ENCODE data around the gene TTLL3. TPM values are rescaled to one million over a fixed set of nuclear protein-coding genes. Genes with fewer than 3 reads are reported as not detected.

Gene TTLL3
- total and polyA plus RNA-seq, 2 of the 8 experiments (the other 6 are each of a cell fraction or from before 2014, with no cell fraction given), result 5.9 to 8.9 TPM

DNA sequence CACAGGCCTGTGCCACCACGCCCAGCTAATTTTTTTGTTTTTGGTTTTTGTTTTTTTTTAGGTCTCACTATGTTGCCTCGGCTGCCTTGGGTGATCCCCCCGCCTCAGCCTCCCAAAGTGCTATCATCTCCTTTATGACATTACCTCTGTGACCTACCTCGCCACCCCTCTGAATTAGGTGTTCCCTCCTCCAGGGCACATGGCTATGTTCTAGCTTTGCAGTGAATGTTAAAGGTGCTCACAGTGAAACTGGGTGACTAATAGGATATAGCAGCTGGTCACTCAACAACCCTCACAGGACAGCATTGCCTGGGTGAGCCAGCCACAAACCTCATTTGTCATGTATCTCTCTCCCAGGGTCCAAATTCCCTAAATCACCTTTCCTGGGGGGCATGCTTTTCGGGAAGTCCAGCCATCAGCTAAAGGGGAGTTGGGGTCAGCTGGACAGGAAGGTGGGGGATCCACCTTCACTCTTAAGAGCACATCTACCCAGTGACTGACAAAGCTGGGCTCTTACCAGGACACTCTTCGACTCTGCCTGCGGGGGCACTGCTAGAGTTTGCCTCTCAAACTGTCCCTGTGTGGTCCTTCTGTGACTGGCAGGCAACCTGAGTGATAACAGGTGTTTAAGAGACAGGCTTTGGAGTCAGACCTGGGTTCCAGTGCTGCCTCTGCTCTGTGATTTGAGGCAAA lies 1.6 kb upstream of the TTLL3 start:
- Histone ChIP-seq H3K4me2 (ENCODE audit: insufficient read depth in 1 of 2, low read depth in 2 of 2, low read length in 2 of 2) (peak overlapping the region in 1 of 2 experiments; percentile 56; a peak in 1 of 4 replicates), H2BK20ac (ENCODE audit: low read length) (no peak overlapping the region), H3K4ac (replicated peaks; ENCODE audit: insufficient read length, low read depth, low read length) (no peak overlapping the region), H3K36me3 (ENCODE audit: control insufficient read depth in 2 of 4, insufficient read depth in 4 of 4, low read length in 3 of 4) (peaks cover 18 to 29% (median 25%) of the 10 kb centered on the region in 4 experiments; a peak in 7 of 8 replicates), H2BK5ac (ENCODE audit: low read depth, low read length) (no peak overlapping the region), H2AFZ (ENCODE audit: low read length) (no peak overlapping the region), H3K9ac (replicated peaks in 1 of 4; ENCODE audit: extremely low read depth in 1 of 4, low read depth in 3 of 4, low read length in 3 of 4) (no peak overlapping the region), H3K23ac (ENCODE audit: insufficient read length) (no peak overlapping the region), H3K79me2 (ENCODE audit: control insufficient read depth in 1 of 2, insufficient read depth in 2 of 2, low read length in 2 of 2) (no peaks in the 10 kb centered on the region), H3K27ac (ENCODE audit: low read depth, low read length) (no peak overlapping the region), H4K20me1 (replicated peaks in 1 of 2; ENCODE audit: control insufficient read depth in 1 of 2, insufficient read depth in 2 of 2, low read length in 2 of 2) (peaks cover 3 to 8% of the 10 kb centered on the region in 2 experiments), H3K56ac (replicated peaks; ENCODE audit: insufficient read length, low read depth, low read length) (no peak overlapping the region), H3K14ac (ENCODE audit: insufficient read length) (no peak overlapping the region), H3K79me1 (ENCODE audit: low read depth, low read length) (no peaks in the 10 kb centered on the region), H3K18ac (ENCODE audit: extremely low read depth, low read length) (no peak overlapping the region), H3K4me3 (ENCODE audit: extremely low read depth in 1 of 4, insufficient read depth in 2 of 4, low read depth in 3 of 4, low read length in 4 of 4) (no peak overlapping the region), H4K91ac (replicated peaks; ENCODE audit: insufficient read length, low read length) (no peak overlapping the region), H4K5ac (ENCODE audit: insufficient read length, low read depth, low read length) (no peak overlapping the region), H2BK12ac (ENCODE audit: low read depth, low read length) (no peak overlapping the region), H2BK15ac (ENCODE audit: low read length) (no peak overlapping the region), H2BK120ac (replicated peaks; ENCODE audit: low read depth, low read length) (no peak overlapping the region), H4K8ac (ENCODE audit: extremely low read depth, insufficient read depth, low read length) (no peak overlapping the region), H3K27me3 (replicated peaks in 1 of 4; ENCODE audit: control insufficient read depth in 3 of 4, extremely low read depth in 1 of 4, insufficient read depth in 3 of 4, low read length in 3 of 4) (peaks cover 0 to 11% (median 9%) of the 10 kb centered on the region in 4 experiments; a peak in 5 of 7 replicates), H3K9me3 (ENCODE audit: insufficient read depth in 2 of 2, low read depth in 1 of 2, low read length in 1 of 2) (no peaks in the 10 kb centered on the region), H2AK5ac (ENCODE audit: low read depth, low read length) (no peak overlapping the region), H3K4me1 (replicated peaks in 1 of 4; ENCODE audit: control insufficient read depth in 3 of 4, insufficient read depth in 4 of 4, low read length in 3 of 4) (peaks cover 0 to 9% (median 2%) of the 10 kb centered on the region in 4 experiments; a peak in 3 of 7 replicates), H3K23me2 (ENCODE audit: low read depth, low read length) (peaks cover 2% of the 10 kb centered on the region; the same call in 1 of the 2 replicates)
- DNase-seq (ENCODE audit: low read depth in 1 of 2, low spot score in 2 of 2), result peak in 1 of 2 experiments; percentile 58
- CTCF ChIA-PET (ENCODE audit: partially characterized antibody), result interaction anchor here (0.5 to 4.9 kb wide), 10 partner anchors 11 to 340 kb away, joined by 3 to 30 read pairs (median 3); no protein-coding TSS in a partner anchor
- POLR2A ChIA-PET (ENCODE audit: partially characterized antibody), result interaction anchor here (0.5 to 7.8 kb wide), 13 partner anchors 12 to 138 kb away, joined by 3 to 71 read pairs (median 5); partner anchors contain the start of genes ARPC4, CAMK1, OGG1 and RPUSD3
- no peak for FAIRE-seq
- WGBS, 2 experiments (ENCODE audit: extremely low coverage in 1 of 2, insufficient coverage in 1 of 2, insufficient read length in 1 of 2, insufficient replicate concordance in 2 of 2, low coverage in 1 of 2, low lambda C conversion rate in 2 of 2, missing lambda C conversion rate in 1 of 2), result 87% methylated on average over 7 of the region's 7 CpGs; no CpG with 5 or more reads in 1 of the 2 experiments
- no peak for TF ChIP-seq ASH2L (IDR thresholded peaks at IDR 0.05; ENCODE audit: low read length)
- TF ChIP-seq RAD21 (IDR thresholded peaks at IDR 0.05 in 1 of 2, conservative IDR thresholded peaks at IDR 0.05 in 1 of 2; ENCODE audit: low read depth in 2 of 2, low read length in 2 of 2), result peak; percentile 29 to 31; a peak in 2 of 4 replicates
- 0 out of 4 replicates have a peak, but pooled peaks of 1 of the 2 experiments have one; percentile 24 for TF ChIP-seq SIN3A (conservative IDR thresholded peaks at IDR 0.05 in 1 of 2, IDR thresholded peaks at IDR 0.05 in 1 of 2; ENCODE audit: low read depth in 1 of 2, low read length in 2 of 2)
- no peak for TF ChIP-seq RXRA (IDR thresholded peaks at IDR 0.05; ENCODE audit: insufficient read depth, low read depth, low read length)
- peak in 1 of 2 experiments; percentile 21; a peak in 2 of 3 replicates for TF ChIP-seq POLR2A (IDR thresholded peaks at IDR 0.05; ENCODE audit: control extremely low read depth in 1 of 2, low read depth in 2 of 2, low read length in 2 of 2)
- no peak for TF ChIP-seq GTF2F1 (IDR thresholded peaks at IDR 0.05; ENCODE audit: borderline replicate concordance, low read depth, low read length)
- no peak for TF ChIP-seq KDM5A (IDR thresholded peaks at IDR 0.05; ENCODE audit: low read length)
- no peak for TF ChIP-seq KDM4A (IDR thresholded peaks at IDR 0.05; ENCODE audit: low read depth, low read length, severe bottlenecking)
- TF ChIP-seq BRCA1 (IDR thresholded peaks at IDR 0.05; ENCODE audit: low read depth, low read length), result no peak

All from H1 (cell line).